Mesenchymal stem cell (in vitro differentiated cells and primary cell): Measurements from ENCODE around the gene LPCAT1.

Experiments
- DNase-seq: peaks from one replicate; pipeline ENCODE4 v3.0.0-alpha.2; 2013
- H2AFZ ChIP-seq: one replicate; pipeline ENCODE4 v1.6.1; 2013; ENCODE audit warnings: low read depth, mild to moderate bottlenecking, control low read depth, inconsistent platforms, low read length, moderate library complexity
- H2AK5ac ChIP-seq: 2 replicates; pipeline ENCODE4 v1.6.1; 2013; ENCODE audit warnings: low read length, moderate library complexity, mild to moderate bottlenecking, inconsistent platforms; ENCODE audit not compliant: severe bottlenecking
- H2BK120ac ChIP-seq: one replicate; pipeline ENCODE4 v1.6.1; 2013; ENCODE audit warnings: low read depth, mild to moderate bottlenecking, inconsistent platforms, low read length, moderate library complexity
- H2BK12ac ChIP-seq, 2 experiments: one replicate each; pipeline ENCODE4 v1.6.1; 2013; ENCODE audit warnings: inconsistent platforms in 2 of 2, low read length in 2 of 2, mild to moderate bottlenecking in 2 of 2, moderate library complexity in 2 of 2, control low read depth in 1 of 2
- H2BK15ac ChIP-seq: one replicate; pipeline ENCODE4 v1.6.1; 2013; ENCODE audit warnings: mild to moderate bottlenecking, low read depth, inconsistent platforms; ENCODE audit not compliant: poor library complexity, severe bottlenecking
- H2BK5ac ChIP-seq: 2 replicates; pipeline ENCODE4 v1.6.1; 2013; ENCODE audit warnings: low read depth, mild to moderate bottlenecking, low read length, control low read depth, inconsistent platforms; ENCODE audit not compliant: poor library complexity, severe bottlenecking
- H3K14ac ChIP-seq, 2 experiments: one replicate each; pipeline ENCODE4 v1.6.1; 2013; ENCODE audit warnings: inconsistent platforms in 2 of 2, low read length in 2 of 2, control low read depth in 1 of 2, mild to moderate bottlenecking in 1 of 2, moderate library complexity in 1 of 2
- H3K18ac ChIP-seq, 2 experiments: one replicate each; pipeline ENCODE4 v1.6.1; 2013; ENCODE audit warnings: inconsistent platforms in 2 of 2, low read length in 2 of 2, control low read depth in 1 of 2, low read depth in 1 of 2, mild to moderate bottlenecking in 1 of 2
- H3K23ac ChIP-seq, 2 experiments: one replicate each; pipeline ENCODE4 v1.6.1; 2013; ENCODE audit warnings: inconsistent platforms in 2 of 2, low read length in 2 of 2, mild to moderate bottlenecking in 2 of 2, moderate library complexity in 2 of 2, control low read depth in 1 of 2
- H3K27ac ChIP-seq: 2 replicates; pipeline ENCODE4 v1.5.1; 2013; ENCODE audit warnings: mild to moderate bottlenecking, moderate library complexity, low read length, control low read depth, inconsistent platforms; ENCODE audit not compliant: poor library complexity, severe bottlenecking
- H3K27me3 ChIP-seq, 2 experiments: 2 replicates each; pipeline versions ENCODE4 v1.6.1 to v1.7.0; 2013; ENCODE audit warnings: low read length in 2 of 2, mild to moderate bottlenecking in 2 of 2, moderate library complexity in 2 of 2, control low read depth in 1 of 2, inconsistent platforms in 1 of 2; ENCODE audit not compliant: control insufficient read depth in 1 of 2, insufficient read depth in 1 of 2
- H3K36me3 ChIP-seq, 2 experiments: 2 replicates each; pipeline versions ENCODE4 v1.6.1 to v1.7.0; 2013; ENCODE audit warnings: low read length in 2 of 2, control low read depth in 1 of 2, inconsistent platforms in 1 of 2, low read depth in 1 of 2, mild to moderate bottlenecking in 1 of 2; ENCODE audit not compliant: insufficient read depth in 2 of 2, control insufficient read depth in 1 of 2
- H3K4ac ChIP-seq, 2 experiments: one replicate each; pipeline ENCODE4 v1.6.1; 2013; ENCODE audit warnings: inconsistent platforms in 2 of 2, low read length in 2 of 2, mild to moderate bottlenecking in 2 of 2, moderate library complexity in 2 of 2, control low read depth in 1 of 2, low read depth in 1 of 2
- H3K4me1 ChIP-seq: 2 replicates; pipeline ENCODE4 v1.6.1; 2013; ENCODE audit warnings: low read depth, low read length, control low read depth; ENCODE audit not compliant: control insufficient read depth, insufficient read depth
- H3K4me2 ChIP-seq: 2 replicates; pipeline ENCODE4 v1.6.1; 2013; ENCODE audit warnings: low read length, mild to moderate bottlenecking, inconsistent platforms; ENCODE audit not compliant: poor library complexity, severe bottlenecking
- H3K4me3 ChIP-seq, 2 experiments: 2 replicates each; pipeline versions ENCODE4 v1.5.1 to v1.7.0; 2013; ENCODE audit warnings: low read length in 2 of 2, mild to moderate bottlenecking in 2 of 2, control low read depth in 1 of 2, low read depth in 1 of 2; ENCODE audit not compliant: insufficient read depth in 1 of 2
- H3K79me1 ChIP-seq: replicated peaks from 2 replicates; pipeline ENCODE4 v1.6.1; 2013; ENCODE audit warnings: mild to moderate bottlenecking, control low read depth, low read length, inconsistent platforms; ENCODE audit not compliant: poor library complexity, severe bottlenecking
- H3K9ac ChIP-seq: 2 replicates; pipeline ENCODE4 v1.7.0; 2013; ENCODE audit warnings: mild to moderate bottlenecking, low read length, moderate library complexity
- H3K9me3 ChIP-seq: 2 replicates; pipeline ENCODE4 v1.7.0; 2013; ENCODE audit warnings: mild to moderate bottlenecking, low read length; ENCODE audit not compliant: control insufficient read depth
- H4K8ac ChIP-seq: one replicate; pipeline ENCODE4 v1.6.1; 2013; ENCODE audit warnings: inconsistent platforms, mild to moderate bottlenecking, low read length, moderate library complexity
- H4K91ac ChIP-seq: one replicate; pipeline ENCODE4 v1.6.1; 2013; ENCODE audit warnings: mild to moderate bottlenecking, low read length, inconsistent platforms
- WGBS: methylation state at CpG from one replicate; pipeline ENCODE4 v1.1.7; 2013; ENCODE audit warnings: mixed read lengths; 5-methylcytosine and 5-hydroxymethylcytosine counted together

Gene LPCAT1

GRCh38 chr5:1543398-1544293 lies 19.9 kb upstream of the LPCAT1 start:
- Histone ChIP-seq H2BK120ac (no peak overlapping the region), H3K27ac (no peak overlapping the region), H3K4me2 (no peak overlapping the region), H3K27me3 (peaks cover 1 to 15% of the 10 kb centered on the region in 2 experiments), H4K8ac (no peak overlapping the region), H3K4ac (no peak overlapping the region), H2AK5ac (no peak overlapping the region), H2AFZ (no peak overlapping the region), H3K4me3 (peak overlapping the region in 1 of 2 experiments; percentile 30), H3K9me3 (no peaks in the 10 kb centered on the region), H3K4me1 (peaks cover 8% of the 10 kb centered on the region), H4K91ac (no peak overlapping the region), H2BK5ac (no peak overlapping the region), H3K14ac (no peak overlapping the region), H3K36me3 (no peaks in the 10 kb centered on the region), H2BK15ac (no peak overlapping the region), H2BK12ac (no peak overlapping the region), H3K23ac (peak overlapping the region in 1 of 2 experiments; percentile 1), H3K9ac (no peak overlapping the region), H3K18ac (no peak overlapping the region), H3K79me1 (no peaks in the 10 kb centered on the region)
- WGBS, result 88% methylated on average over 8 of the region's 8 CpGs
- no peak for DNase-seq

DNA sequence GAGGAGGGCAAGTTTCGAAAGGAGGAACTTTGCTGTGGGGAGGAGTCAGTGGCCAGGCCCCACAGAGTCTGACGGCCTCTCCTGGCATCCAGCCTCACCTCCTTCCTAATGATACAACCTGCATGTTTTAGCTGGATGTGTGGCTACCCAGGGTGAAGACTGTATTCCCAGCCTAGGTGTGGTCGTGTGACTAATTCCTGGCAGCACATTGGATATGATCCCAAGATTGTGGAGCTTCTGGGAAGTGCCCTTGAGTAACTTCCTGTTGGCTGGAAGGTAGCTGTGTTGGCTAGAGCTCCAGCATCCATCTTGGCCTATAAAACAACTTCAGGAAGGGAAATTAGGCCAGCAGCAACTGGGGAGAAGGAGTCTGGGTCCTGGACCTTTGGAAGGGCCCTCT lies 19.0 kb upstream of the LPCAT1 start:
- H2BK12ac ChIP-seq, result no peak overlapping the region
- H3K9me3 ChIP-seq, result no peaks in the 10 kb centered on the region
- H2BK15ac ChIP-seq, result no peak overlapping the region
- H2AFZ ChIP-seq, result peak overlapping the region; percentile 60
- H3K4me1 ChIP-seq, result peaks cover 8% of the 10 kb centered on the region
- H3K14ac ChIP-seq, result no peak overlapping the region
- no peak overlapping the region for H2BK120ac ChIP-seq
- no peak overlapping the region for H4K91ac ChIP-seq
- no peak overlapping the region for H3K18ac ChIP-seq
- H3K23ac ChIP-seq, result no peak overlapping the region
- H3K79me1 ChIP-seq, result no peaks in the 10 kb centered on the region
- H3K36me3 ChIP-seq, result no peaks in the 10 kb centered on the region
- no peak overlapping the region for H2AK5ac ChIP-seq
- no peak overlapping the region for H3K27ac ChIP-seq
- no peak overlapping the region for H3K4ac ChIP-seq
- H2BK5ac ChIP-seq, result no peak overlapping the region
- WGBS, result 61% methylated on average over 1 of the region's 3 CpGs
- no peak overlapping the region for H3K4me2 ChIP-seq
- H3K27me3 ChIP-seq, result peaks cover 0 to 12% of the 10 kb centered on the region in 2 experiments
- H3K4me3 ChIP-seq, result no peak overlapping the region
- no peak overlapping the region for H3K9ac ChIP-seq
- DNase-seq, result no peak
- H4K8ac ChIP-seq, result no peak overlapping the region

DNA sequence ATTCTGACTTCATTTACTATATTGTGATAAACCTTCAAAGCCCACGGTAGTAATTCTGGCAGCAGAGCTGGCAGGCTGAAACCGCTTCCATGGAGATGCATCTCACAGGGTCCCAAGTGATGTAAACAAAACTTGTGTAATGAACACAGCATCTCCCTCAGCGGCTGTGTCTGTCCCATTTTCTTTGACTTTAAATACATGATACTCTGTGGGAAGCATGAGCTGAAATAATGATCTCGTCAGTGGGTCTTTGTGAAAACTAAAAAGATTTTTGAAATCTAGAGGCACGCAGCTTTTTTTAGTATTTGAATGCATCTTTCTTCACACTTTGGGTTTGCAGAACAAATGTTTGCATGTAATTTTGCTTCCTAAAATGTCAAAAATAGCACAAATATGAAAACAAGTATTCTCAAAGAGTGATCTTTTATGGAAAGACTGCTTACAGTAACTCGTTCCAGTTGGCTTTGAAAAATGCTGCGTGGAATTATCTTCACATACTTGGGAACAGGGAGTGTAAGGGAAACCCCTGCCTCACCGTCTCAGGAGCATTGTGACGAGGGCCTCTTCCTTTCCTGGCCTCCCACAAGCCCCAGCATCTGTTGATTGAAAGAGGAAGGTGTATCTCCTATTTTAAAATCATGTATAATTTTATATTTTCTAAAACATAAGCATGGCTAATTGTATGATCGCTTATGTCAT lies 18.1 kb upstream of the LPCAT1 start:
- Histone ChIP-seq H2AFZ (no peak overlapping the region), H3K18ac (no peak overlapping the region), H4K8ac (no peak overlapping the region), H3K36me3 (no peaks in the 10 kb centered on the region), H2BK15ac (no peak overlapping the region), H3K4me2 (no peak overlapping the region), H3K27ac (no peak overlapping the region), H2AK5ac (no peak overlapping the region), H3K79me1 (no peaks in the 10 kb centered on the region), H4K91ac (no peak overlapping the region), H2BK12ac (no peak overlapping the region), H3K9ac (peak overlapping the region; percentile 39), H3K4me1 (peaks cover 8% of the 10 kb centered on the region), H3K14ac (no peak overlapping the region), H3K4me3 (no peak overlapping the region), H3K4ac (no peak overlapping the region), H2BK120ac (no peak overlapping the region), H2BK5ac (no peak overlapping the region), H3K23ac (no peak overlapping the region), H3K9me3 (no peaks in the 10 kb centered on the region), H3K27me3 (peaks cover 0 to 5% of the 10 kb centered on the region in 2 experiments)
- DNase-seq, result no peak
- WGBS, result 85% methylated on average over 7 of the region's 10 CpGs
